Stromal cell of bone marrow (primary cell): ENCODE data around the gene CHST11.

Experiments
- DNase-seq: peaks from one replicate; pipeline ENCODE4 v3.0.0-alpha.2; 2012; ENCODE audit warnings: low read depth

Gene CHST11

GRCh38 chr12:104503191-104503590, 46.4 kb downstream of the CHST11 start:
- DNase-seq: no peak

- DNase-seq: no peak
Measured at GRCh38 chr12:104504146-104504545, 47.4 kb downstream of the CHST11 start.

- DNase-seq: no peak
Measured at GRCh38 chr12:104505095-104505818, 48.5 kb downstream of the CHST11 start.

- DNase-seq: no peak
Measured at GRCh38 chr12:104506676-104507401, 50.1 kb downstream of the CHST11 start.

- DNase-seq: no peak
Measured at GRCh38 chr12:104507672-104508071, 50.9 kb downstream of the CHST11 start.

GRCh38 chr12:104508752-104509446, 52.2 kb downstream of the CHST11 start:
- no peak for DNase-seq

GRCh38 chr12:104510145-104510872, 53.6 kb downstream of the CHST11 start:
- DNase-seq: no peak

- DNase-seq: no peak
Measured at GRCh38 chr12:104510873-104511440, 54.2 kb downstream of the CHST11 start.

GRCh38 chr12:104513681-104514080, 56.9 kb downstream of the CHST11 start:
- DNase-seq: no peak

- no peak for DNase-seq
Measured at GRCh38 chr12:104514092-104514810, 57.5 kb downstream of the CHST11 start.

GRCh38 chr12:104515899-104516298, 59.2 kb downstream of the CHST11 start:
- DNase-seq: no peak

- DNase-seq: no peak
Measured at GRCh38 chr12:104516821-104517220, 60.1 kb downstream of the CHST11 start.

GRCh38 chr12:104517880-104518279, 61.1 kb downstream of the CHST11 start:
- no peak for DNase-seq

- DNase-seq: no peak
Measured at GRCh38 chr12:104519190-104520019, 62.7 kb downstream of the CHST11 start.

GRCh38 chr12:104520242-104520900, 63.6 kb downstream of the CHST11 start:
- DNase-seq: no peak

- DNase-seq: peak; percentile 49
Measured at GRCh38 chr12:104521731-104522130, 65.0 kb downstream of the CHST11 start.

- DNase-seq: no peak
Measured at GRCh38 chr12:104522985-104523722, 66.4 kb downstream of the CHST11 start.

GRCh38 chr12:104524034-104524832, 67.5 kb downstream of the CHST11 start:
- no peak for DNase-seq
